Endothelial cell of umbilical vein (primary cell): ENCODE measurements around the gene IRF9. TPM values are rescaled to one million over a fixed set of nuclear protein-coding genes. Genes with fewer than 3 reads are reported as not detected.

ENCODE experiments used
- BruUV-seq: library from RNA; stranded (reverse); fragments of 400-500 nt; replicated peaks from 2 replicates; lab custom pipeline; 2021; lab: Mats Ljungman, UMichigan
- CTCF ChIA-PET: fragments of 300-600, 350-600 bp; sonication (Branson Sonifier 250); formaldehyde crosslinking; loops from one replicate; lab custom pipeline; 2021; ENCODE audit warnings: antibody characterized with exemption, inconsistent platforms; lab: Charles Lee
- POLR2A ChIA-PET: fragments of 300-600, 350-600 bp; sonication (Branson Sonifier 250); formaldehyde crosslinking; loops from one replicate; lab custom pipeline; 2021; ENCODE audit warnings: antibody characterized with exemption, inconsistent platforms; lab: Charles Lee
- DNase-seq: peaks from one replicate; pipeline ENCODE4 v3.0.0-alpha.2; 2011; ENCODE audit warnings: low read depth, low spot score
- FAIRE-seq: peaks from 2 replicates; lab custom pipeline; 2011; peaks lifted over from hg19 to GRCh38; lab: Jason Lieb, UNC
- H2AFZ ChIP-seq: 2 replicates; pipeline ENCODE4 v1.6.0; 2012; ENCODE audit warnings: low read depth, low read length, control low read depth, inconsistent platforms
- H3K27ac ChIP-seq: 2 replicates; pipeline ENCODE4 v1.5.1; 2011; ENCODE audit warnings: low read depth, mild to moderate bottlenecking, control low read depth, low read length, moderate library complexity; ENCODE audit not compliant: insufficient read depth
- H3K27me3 ChIP-seq, 2 experiments: 2 replicates each; pipeline versions ENCODE4 v1.6.0 to v1.6.1; 2011; ENCODE audit warnings: low read length in 2 of 2, mixed read lengths in 1 of 2; ENCODE audit not compliant: control insufficient read depth in 2 of 2, insufficient read depth in 2 of 2
- H3K36me3 ChIP-seq, 2 experiments: 2 replicates in 1 of 2; 3 replicates in 1 of 2; pipeline ENCODE4 v1.5.1; 2011; ENCODE audit warnings: low read length in 2 of 2, mild to moderate bottlenecking in 1 of 2, moderate library complexity in 1 of 2; ENCODE audit not compliant: control insufficient read depth in 2 of 2, insufficient read depth in 2 of 2; ENCODE audit errors: extremely low read depth in 1 of 2
- H3K4me1 ChIP-seq: 3 replicates; pipeline ENCODE4 v1.5.1; 2011; ENCODE audit warnings: mild to moderate bottlenecking, low read length; ENCODE audit not compliant: control insufficient read depth, insufficient read depth; ENCODE audit errors: extremely low read depth
- H3K4me2 ChIP-seq: 2 replicates; pipeline ENCODE4 v1.6.1; 2011; ENCODE audit warnings: low read length, control low read depth, mixed read lengths; ENCODE audit not compliant: insufficient read depth
- H3K4me3 ChIP-seq, 3 experiments: fragments of 200-600 bp in 1 of 3; sonication (generic), shearing (Covaris generic) in 1 of 3; replicated peaks in 1 of 3; 2 replicates each; pipeline ENCODE4 v1.5.1; 2011 to 2016; ENCODE audit warnings: control low read depth in 3 of 3, low read length in 3 of 3, mild to moderate bottlenecking in 2 of 3, inconsistent platforms in 1 of 3, low read depth in 1 of 3, moderate library complexity in 1 of 3; ENCODE audit not compliant: insufficient read depth in 1 of 3
- H3K79me2 ChIP-seq: 2 replicates; pipeline ENCODE4 v1.6.0; 2012; ENCODE audit warnings: low read length, inconsistent platforms; ENCODE audit not compliant: control insufficient read depth, insufficient read depth
- H3K9ac ChIP-seq: replicated peaks from 2 replicates; pipeline ENCODE3; 2011; ENCODE audit warnings: low read length, control low read depth; ENCODE audit not compliant: insufficient read depth; ENCODE audit errors: extremely low read depth
- H3K9me1 ChIP-seq: replicated peaks from 3 replicates; pipeline ENCODE4 v1.6.0; 2011; ENCODE audit warnings: mild to moderate bottlenecking, low read length; ENCODE audit not compliant: control insufficient read depth, insufficient read depth; ENCODE audit errors: extremely low read depth
- H3K9me3 ChIP-seq: replicated peaks from 2 replicates; pipeline ENCODE4 v1.5.1; 2012; ENCODE audit warnings: low read length, inconsistent platforms; ENCODE audit not compliant: control insufficient read depth, insufficient read depth
- H4K20me1 ChIP-seq: replicated peaks from 2 replicates; pipeline ENCODE3; 2011; ENCODE audit warnings: mild to moderate bottlenecking, low read length; ENCODE audit not compliant: control insufficient read depth, insufficient read depth; ENCODE audit errors: extremely low read depth
- EZH2 ChIP-seq: IDR thresholded peaks from 2 replicates; pipeline ENCODE4 v1.6.1; 2012; ENCODE audit warnings: borderline replicate concordance, low read depth, mild to moderate bottlenecking, moderate library complexity, low read length, inconsistent platforms; ENCODE audit not compliant: severe bottlenecking
- FOS ChIP-seq: IDR thresholded peaks from 2 replicates; pipeline ENCODE4 v1.6.1; 2011; ENCODE audit warnings: mild to moderate bottlenecking, low read length, moderate library complexity, borderline replicate concordance; ENCODE audit not compliant: insufficient read depth
- GATA2 ChIP-seq: IDR thresholded peaks from 2 replicates; pipeline ENCODE4 v1.7.0; 2011; ENCODE audit warnings: low read depth, mild to moderate bottlenecking, moderate library complexity, mixed read lengths, low read length; ENCODE audit not compliant: insufficient read length, insufficient read depth
- JUN ChIP-seq: IDR thresholded peaks from 2 replicates; pipeline ENCODE4 v1.6.1; 2011; ENCODE audit warnings: borderline replicate concordance, low read depth; ENCODE audit not compliant: insufficient read length, insufficient read depth
- MYC ChIP-seq: IDR thresholded peaks from one replicate; pipeline ENCODE4 v1.6.1; 2011; ENCODE audit warnings: mild to moderate bottlenecking, low read depth, low read length
- POLR2A ChIP-seq: IDR thresholded peaks from 2 replicates; pipeline ENCODE4 v1.6.1; 2012; ENCODE audit warnings: low read depth, mild to moderate bottlenecking, control low read depth, low read length
- POLR2AphosphoS5 ChIP-seq: IDR thresholded peaks from 2 replicates; pipeline ENCODE4 v1.6.1; 2012; ENCODE audit warnings: low read depth, mild to moderate bottlenecking, control low read depth, low read length, moderate library complexity; ENCODE audit not compliant: insufficient read depth
- dilution Hi-C: fragments of 300-500 bp; cut with MboI; formaldehyde crosslinking; loops from one replicate; pipeline ENCODE4 v1.15.0; 2019; ENCODE audit warnings: low sequenced_read_pairs; ENCODE audit not compliant: extremely low pct_ligation_motif_present
- intact Hi-C: fragments of 100-400 bp; cut with micrococcal nuclease; formaldehyde crosslinking; loops from one replicate; pipeline ENCODE4 v1.10.0; 2022
- polyA plus RNA-seq, 4 experiments: library from polyadenylated mRNA; depleted of rRNA in 3 of 4; stranded (reverse) in 3 of 4; unstranded in 1 of 4; fragments of >200 nt; gene quantifications; 2 replicates each; pipeline versions ENCODE4 v1.2.1 to v1.2.3, GENCODE V29; 2011 to 2012; ENCODE audit warnings: missing spikeins in 1 of 4
- total RNA-seq: library from RNA; stranded (reverse); gene quantifications from 2 replicates; pipeline ENCODE4 v1.2.3, GENCODE V29; 2021
- TF ChIP-seq, protein P1 (sequence below), 2 donors: IDR thresholded peaks; 1 replicate in 1 of 2; 2 replicates in 1 of 2; pipeline ENCODE4 v1.5.1; 2011; ENCODE audit warnings: low read length in 2 of 2, mild to moderate bottlenecking in 2 of 2, moderate library complexity in 2 of 2, control low read depth in 1 of 2, inconsistent platforms in 1 of 2, low read depth in 1 of 2; ENCODE audit not compliant: insufficient read depth in 1 of 2; ENCODE audit errors: extremely low read depth in 1 of 2
- TF ChIP-seq, protein P2 (sequence below): IDR thresholded peaks from 2 replicates; pipeline ENCODE4 v1.6.1; 2011; ENCODE audit not compliant: insufficient read depth, insufficient read length

IRF9 gene
- total and polyA plus RNA-seq, 2 donors (not counting 3 experiments of a cell fraction or from before 2014, with no cell fraction given): 44.6 to 46.1 TPM

DNA sequence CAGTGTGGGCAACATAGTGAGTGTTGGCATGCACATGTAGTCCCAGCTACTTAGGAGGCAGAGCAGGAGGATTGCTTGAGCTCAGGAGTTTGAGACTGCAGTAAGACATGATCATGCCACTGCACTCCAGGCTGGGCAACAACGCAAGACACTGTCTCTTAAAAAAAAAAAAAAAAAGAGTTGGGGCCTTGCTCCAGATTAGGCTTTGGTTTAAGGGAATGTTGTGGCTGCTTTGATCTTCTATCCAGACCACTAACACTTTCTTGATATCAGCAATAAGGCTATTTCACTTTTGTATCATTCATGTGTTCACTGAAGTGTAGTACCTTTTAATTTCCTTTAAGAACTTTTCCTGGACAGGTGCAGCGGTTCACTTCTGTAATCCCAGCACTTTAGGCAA is 33.4 kb upstream of the IRF9 start:
- Histone ChIP-seq H3K4me1 (no peaks in the 10 kb centered on the region), H3K36me3 (peaks cover 2 to 10% of the 10 kb centered on the region in 2 experiments), H3K4me2 (no peak overlapping the region), H2AFZ (no peak overlapping the region), H3K9me3 (no peaks in the 10 kb centered on the region), H3K27ac (no peak overlapping the region), H3K9ac (no peak overlapping the region), H3K9me1 (no peaks in the 10 kb centered on the region), H3K79me2 (no peaks in the 10 kb centered on the region), H3K4me3 (no peak overlapping the region), H3K27me3 (no peaks in the 10 kb centered on the region), H4K20me1 (no peaks in the 10 kb centered on the region)
- intact Hi-C loops: no loop called here
- FAIRE-seq (no peak), DNase-seq (no peak)
- dilution Hi-C loops: no loop called here
- no TSS peak for BruUV-seq
- TF ChIP-seq POLR2AphosphoS5 (no peak), FOS (no peak), GATA2 (no peak), JUN (no peak), MYC (no peak), POLR2A (no peak), EZH2 (no peak)
- TF ChIP-seq, protein P1, sequence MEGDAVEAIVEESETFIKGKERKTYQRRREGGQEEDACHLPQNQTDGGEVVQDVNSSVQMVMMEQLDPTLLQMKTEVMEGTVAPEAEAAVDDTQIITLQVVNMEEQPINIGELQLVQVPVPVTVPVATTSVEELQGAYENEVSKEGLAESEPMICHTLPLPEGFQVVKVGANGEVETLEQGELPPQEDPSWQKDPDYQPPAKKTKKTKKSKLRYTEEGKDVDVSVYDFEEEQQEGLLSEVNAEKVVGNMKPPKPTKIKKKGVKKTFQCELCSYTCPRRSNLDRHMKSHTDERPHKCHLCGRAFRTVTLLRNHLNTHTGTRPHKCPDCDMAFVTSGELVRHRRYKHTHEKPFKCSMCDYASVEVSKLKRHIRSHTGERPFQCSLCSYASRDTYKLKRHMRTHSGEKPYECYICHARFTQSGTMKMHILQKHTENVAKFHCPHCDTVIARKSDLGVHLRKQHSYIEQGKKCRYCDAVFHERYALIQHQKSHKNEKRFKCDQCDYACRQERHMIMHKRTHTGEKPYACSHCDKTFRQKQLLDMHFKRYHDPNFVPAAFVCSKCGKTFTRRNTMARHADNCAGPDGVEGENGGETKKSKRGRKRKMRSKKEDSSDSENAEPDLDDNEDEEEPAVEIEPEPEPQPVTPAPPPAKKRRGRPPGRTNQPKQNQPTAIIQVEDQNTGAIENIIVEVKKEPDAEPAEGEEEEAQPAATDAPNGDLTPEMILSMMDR (IDR thresholded peaks at IDR 0.05; ENCODE audit: extremely low read depth in 1 of 2, insufficient read depth in 1 of 2, low read depth in 1 of 2, low read length in 2 of 2): no peak
- TF ChIP-seq, protein P2, sequence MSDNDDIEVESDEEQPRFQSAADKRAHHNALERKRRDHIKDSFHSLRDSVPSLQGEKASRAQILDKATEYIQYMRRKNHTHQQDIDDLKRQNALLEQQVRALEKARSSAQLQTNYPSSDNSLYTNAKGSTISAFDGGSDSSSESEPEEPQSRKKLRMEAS: no peak
- CTCF ChIA-PET: no interaction called here
- POLR2A ChIA-PET: no interaction called here
